DMS114 treated with DMSO at 0.1 percent for 48 hours (cell line): ENCODE results near the gene PHF11.
"Not testable (repeated sequence)": the region's sequence is repeated elsewhere in the genome, so short reads cannot be mapped to it uniquely, and the experiment has no call there.

ENCODE experiments used
- DNase-seq: peaks from one replicate; lab custom pipeline; 2025; ENCODE audit not compliant: unreplicated experiment; lab: John Stamatoyannopoulos, UW

PHF11 gene

GRCh38 chr13:49495783-49496762 lies at the start of gene PHF11:
Gene PHF11 (plus strand): TSS chr13:49495953. CDS start chr13:49496002, 49 bp downstream.
- peak; percentile 3 for DNase-seq

- DNase-seq = no peak
Measured at GRCh38 chr13:49446473-49446872, 49.3 kb upstream of the PHF11 start.

GRCh38 chr13:49448753-49449152 lies 47.0 kb upstream of the PHF11 start:
- DNase-seq = no peak

- DNase-seq = no peak
Measured at GRCh38 chr13:49450105-49450819, 45.5 kb upstream of the PHF11 start.

GRCh38 chr13:49452725-49453457 lies 42.9 kb upstream of the PHF11 start:
- DNase-seq = no peak

- no peak for DNase-seq
Measured at GRCh38 chr13:49453465-49453864, 42.3 kb upstream of the PHF11 start.

- no peak for DNase-seq
Measured at GRCh38 chr13:49454388-49455006, 41.3 kb upstream of the PHF11 start.

GRCh38 chr13:49455007-49455398 lies 40.8 kb upstream of the PHF11 start:
- DNase-seq = no peak

- DNase-seq = no peak
Measured at GRCh38 chr13:49456156-49456555, 39.6 kb upstream of the PHF11 start.

- DNase-seq = no peak
Measured at GRCh38 chr13:49457221-49457620, 38.5 kb upstream of the PHF11 start.

- no peak for DNase-seq
Measured at GRCh38 chr13:49459580-49459979, 36.2 kb upstream of the PHF11 start.

GRCh38 chr13:49464085-49464484 lies 31.7 kb upstream of the PHF11 start:
- DNase-seq = no peak

- no peak for DNase-seq
Measured at GRCh38 chr13:49464621-49465325, 31.0 kb upstream of the PHF11 start.

- DNase-seq = no peak
Measured at GRCh38 chr13:49466292-49466838, 29.4 kb upstream of the PHF11 start.

GRCh38 chr13:49472186-49472585 lies 23.6 kb upstream of the PHF11 start:
- no peak for DNase-seq

- no peak for DNase-seq
Measured at GRCh38 chr13:49476529-49476928, 19.2 kb upstream of the PHF11 start.

GRCh38 chr13:49481788-49482187 lies 14.0 kb upstream of the PHF11 start:
- no peak for DNase-seq

- DNase-seq = no peak
Measured at GRCh38 chr13:49488563-49488962, 7.2 kb upstream of the PHF11 start.

GRCh38 chr13:49494645-49495044 lies 1.1 kb upstream of the PHF11 start:
- no peak for DNase-seq

GRCh38 chr13:49496837-49497236 lies 1.1 kb downstream of the PHF11 start:
- not testable (repeated sequence) for DNase-seq
